GM12878 (cell line): Measurements from ENCODE around the gene NTF4. TPM values are rescaled to one million over a fixed set of nuclear protein-coding genes. Genes with fewer than 3 reads are reported as not detected.

Experiments used
- EGR1 ChIP-seq, 2 experiments: IDR thresholded peaks; 1 replicate in 1 of 2; 2 replicates in 1 of 2; pipeline ENCODE4 v1.6.1; 2011 to 2012; ENCODE audit warnings: low read depth in 2 of 2, low read length in 2 of 2, borderline replicate concordance in 1 of 2, mild to moderate bottlenecking in 1 of 2, moderate library complexity in 1 of 2
- MEF2B ChIP-seq: fragments of 450-650 bp; IDR thresholded peaks from 2 replicates; pipeline ENCODE4 v1.6.1; 2018; ENCODE audit warnings: mild to moderate bottlenecking, moderate library complexity; ENCODE audit not compliant: partially characterized antibody, poor library complexity, severe bottlenecking
- NFYA ChIP-seq: IDR thresholded peaks from 2 replicates; pipeline ENCODE4 v1.6.1; 2011; ENCODE audit warnings: low read depth, mild to moderate bottlenecking, low read length, improper control_type of control experiment, borderline replicate concordance
- PAX8 ChIP-seq: fragments of 450-650 bp; IDR thresholded peaks from 2 replicates; pipeline ENCODE4 v1.6.1; 2017; ENCODE audit warnings: mild to moderate bottlenecking, moderate library complexity
- RB1 ChIP-seq: fragments of 450-650 bp; formaldehyde crosslinking; IDR thresholded peaks from 2 replicates; pipeline ENCODE4 v1.6.1; 2017; ENCODE audit warnings: mild to moderate bottlenecking, borderline replicate concordance
- SIX5 ChIP-seq: IDR thresholded peaks from 2 replicates; pipeline ENCODE4 v1.6.1; 2011; ENCODE audit warnings: mild to moderate bottlenecking, low read depth, low read length, moderate library complexity; ENCODE audit not compliant: severe bottlenecking
- SMAD1 ChIP-seq: fragments of 450-650 bp; IDR thresholded peaks from 2 replicates; pipeline ENCODE4 v1.6.1; 2018; ENCODE audit warnings: mild to moderate bottlenecking, low read depth; ENCODE audit not compliant: partially characterized antibody
- SMARCA5 ChIP-seq: fragments of 450-650 bp; IDR thresholded peaks from 2 replicates; pipeline ENCODE4 v1.6.1; 2017; ENCODE audit warnings: mild to moderate bottlenecking
- polyA plus RNA-seq, 11 experiments: library from polyadenylated mRNA; depleted of rRNA in 4 of 11; unstranded in 6 of 11; stranded (reverse) in 5 of 11; fragments of >200 nt; fragmentation: Nextera tagmentation in 4 of 11; fragmentation: Illumina TruSeq in 1 of 11; extraction: Ambion mirVana in 4 of 11; extraction: Trizol in 1 of 11; gene quantifications; 1 replicate in 1 of 11; 2 replicates in 10 of 11; pipeline versions ENCODE4 v1.2.1 to v1.2.3, GENCODE V29; 2011 to 2016; ENCODE audit warnings: inconsistent platforms in 2 of 11, missing spikeins in 2 of 11, low read depth in 1 of 11
- total RNA-seq, 4 experiments: library from RNA; depleted of rRNA in 3 of 4; stranded (reverse); fragments of >200 nt in 3 of 4; fragmentation: Illumina TruSeq in 1 of 4; extraction: Trizol in 1 of 4; gene quantifications; 2 replicates each; pipeline versions ENCODE4 v1.2.1 to v1.2.3, GENCODE V29; 2013 to 2021
- TF ChIP-seq, protein P1 (sequence below): fragments of 450-650 bp; IDR thresholded peaks from 2 replicates; pipeline ENCODE4 v1.6.1; 2018; ENCODE audit warnings: borderline replicate concordance, mild to moderate bottlenecking; ENCODE audit not compliant: partially characterized antibody
- TF ChIP-seq, protein P2 (sequence below): fragments of 450-650 bp; IDR thresholded peaks from 2 replicates; pipeline ENCODE4 v1.6.1; 2016; ENCODE audit warnings: mild to moderate bottlenecking, moderate library complexity, borderline replicate concordance
- TF ChIP-seq, protein P3 (sequence below), 3 experiments: IDR thresholded peaks in 2 of 3; conservative IDR thresholded peaks in 1 of 3; 2 replicates each; pipeline ENCODE4 v1.5.1; 2011; ENCODE audit warnings: low read depth in 3 of 3, low read length in 3 of 3, mild to moderate bottlenecking in 3 of 3, control low read depth in 2 of 3, moderate library complexity in 2 of 3, inconsistent platforms in 1 of 3, mixed read lengths in 1 of 3; ENCODE audit not compliant: control insufficient read depth in 2 of 3, insufficient read depth in 1 of 3; ENCODE audit errors: extremely low read depth in 1 of 3

Gene NTF4
- total and polyA plus RNA-seq, 10 of the 15 experiments (the other 5 are each of a cell fraction or from before 2014, with no cell fraction given): not detected

DNA sequence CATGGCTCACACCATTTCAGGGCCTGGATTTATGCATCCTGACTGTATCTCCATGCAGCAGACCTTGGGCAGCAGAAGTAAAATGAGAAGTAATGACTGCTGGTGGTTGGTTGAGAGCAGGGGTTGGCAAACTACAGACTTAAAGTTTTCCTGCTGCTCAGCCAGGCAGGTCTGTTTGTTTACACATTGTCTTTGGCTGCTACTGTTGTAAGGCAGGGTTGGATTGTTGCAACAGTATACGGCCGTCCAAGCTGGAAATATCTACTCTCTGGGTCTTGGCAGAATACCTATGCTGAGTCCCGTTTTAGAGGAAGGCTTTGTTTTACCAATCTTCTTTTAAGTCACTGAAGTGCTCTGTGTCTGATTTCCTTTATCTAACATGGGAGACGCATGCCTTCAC, 34.2 kb upstream of the NTF4 start (continued):
- TF ChIP-seq, protein P1, sequence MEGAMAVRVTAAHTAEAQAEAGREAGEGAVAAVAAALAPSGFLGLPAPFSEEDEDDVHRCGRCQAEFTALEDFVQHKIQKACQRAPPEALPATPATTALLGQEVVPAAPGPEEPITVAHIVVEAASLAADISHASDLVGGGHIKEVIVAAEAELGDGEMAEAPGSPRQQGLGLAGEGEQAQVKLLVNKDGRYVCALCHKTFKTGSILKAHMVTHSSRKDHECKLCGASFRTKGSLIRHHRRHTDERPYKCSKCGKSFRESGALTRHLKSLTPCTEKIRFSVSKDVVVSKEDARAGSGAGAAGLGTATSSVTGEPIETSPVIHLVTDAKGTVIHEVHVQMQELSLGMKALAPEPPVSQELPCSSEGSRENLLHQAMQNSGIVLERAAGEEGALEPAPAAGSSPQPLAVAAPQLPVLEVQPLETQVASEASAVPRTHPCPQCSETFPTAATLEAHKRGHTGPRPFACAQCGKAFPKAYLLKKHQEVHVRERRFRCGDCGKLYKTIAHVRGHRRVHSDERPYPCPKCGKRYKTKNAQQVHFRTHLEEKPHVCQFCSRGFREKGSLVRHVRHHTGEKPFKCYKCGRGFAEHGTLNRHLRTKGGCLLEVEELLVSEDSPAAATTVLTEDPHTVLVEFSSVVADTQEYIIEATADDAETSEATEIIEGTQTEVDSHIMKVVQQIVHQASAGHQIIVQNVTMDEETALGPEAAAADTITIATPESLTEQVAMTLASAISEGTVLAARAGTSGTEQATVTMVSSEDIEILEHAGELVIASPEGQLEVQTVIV: no peak
- TF ChIP-seq, protein P2, sequence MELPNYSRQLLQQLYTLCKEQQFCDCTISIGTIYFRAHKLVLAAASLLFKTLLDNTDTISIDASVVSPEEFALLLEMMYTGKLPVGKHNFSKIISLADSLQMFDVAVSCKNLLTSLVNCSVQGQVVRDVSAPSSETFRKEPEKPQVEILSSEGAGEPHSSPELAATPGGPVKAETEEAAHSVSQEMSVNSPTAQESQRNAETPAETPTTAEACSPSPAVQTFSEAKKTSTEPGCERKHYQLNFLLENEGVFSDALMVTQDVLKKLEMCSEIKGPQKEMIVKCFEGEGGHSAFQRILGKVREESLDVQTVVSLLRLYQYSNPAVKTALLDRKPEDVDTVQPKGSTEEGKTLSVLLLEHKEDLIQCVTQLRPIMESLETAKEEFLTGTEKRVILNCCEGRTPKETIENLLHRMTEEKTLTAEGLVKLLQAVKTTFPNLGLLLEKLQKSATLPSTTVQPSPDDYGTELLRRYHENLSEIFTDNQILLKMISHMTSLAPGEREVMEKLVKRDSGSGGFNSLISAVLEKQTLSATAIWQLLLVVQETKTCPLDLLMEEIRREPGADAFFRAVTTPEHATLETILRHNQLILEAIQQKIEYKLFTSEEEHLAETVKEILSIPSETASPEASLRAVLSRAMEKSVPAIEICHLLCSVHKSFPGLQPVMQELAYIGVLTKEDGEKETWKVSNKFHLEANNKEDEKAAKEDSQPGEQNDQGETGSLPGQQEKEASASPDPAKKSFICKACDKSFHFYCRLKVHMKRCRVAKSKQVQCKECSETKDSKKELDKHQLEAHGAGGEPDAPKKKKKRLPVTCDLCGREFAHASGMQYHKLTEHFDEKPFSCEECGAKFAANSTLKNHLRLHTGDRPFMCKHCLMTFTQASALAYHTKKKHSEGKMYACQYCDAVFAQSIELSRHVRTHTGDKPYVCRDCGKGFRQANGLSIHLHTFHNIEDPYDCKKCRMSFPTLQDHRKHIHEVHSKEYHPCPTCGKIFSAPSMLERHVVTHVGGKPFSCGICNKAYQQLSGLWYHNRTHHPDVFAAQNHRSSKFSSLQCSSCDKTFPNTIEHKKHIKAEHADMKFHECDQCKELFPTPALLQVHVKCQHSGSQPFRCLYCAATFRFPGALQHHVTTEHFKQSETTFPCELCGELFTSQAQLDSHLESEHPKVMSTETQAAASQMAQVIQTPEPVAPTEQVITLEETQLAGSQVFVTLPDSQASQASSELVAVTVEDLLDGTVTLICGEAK: no peak
- TF ChIP-seq SMAD1: no peak
- TF ChIP-seq SMARCA5: no peak
- TF ChIP-seq EGR1 (IDR thresholded peaks at IDR 0.05; ENCODE audit: borderline replicate concordance in 1 of 2, low read depth in 2 of 2, low read length in 2 of 2): no peak
- no peak for TF ChIP-seq RB1
- TF ChIP-seq NFYA: no peak
- no peak for TF ChIP-seq SIX5
- TF ChIP-seq, protein P3, sequence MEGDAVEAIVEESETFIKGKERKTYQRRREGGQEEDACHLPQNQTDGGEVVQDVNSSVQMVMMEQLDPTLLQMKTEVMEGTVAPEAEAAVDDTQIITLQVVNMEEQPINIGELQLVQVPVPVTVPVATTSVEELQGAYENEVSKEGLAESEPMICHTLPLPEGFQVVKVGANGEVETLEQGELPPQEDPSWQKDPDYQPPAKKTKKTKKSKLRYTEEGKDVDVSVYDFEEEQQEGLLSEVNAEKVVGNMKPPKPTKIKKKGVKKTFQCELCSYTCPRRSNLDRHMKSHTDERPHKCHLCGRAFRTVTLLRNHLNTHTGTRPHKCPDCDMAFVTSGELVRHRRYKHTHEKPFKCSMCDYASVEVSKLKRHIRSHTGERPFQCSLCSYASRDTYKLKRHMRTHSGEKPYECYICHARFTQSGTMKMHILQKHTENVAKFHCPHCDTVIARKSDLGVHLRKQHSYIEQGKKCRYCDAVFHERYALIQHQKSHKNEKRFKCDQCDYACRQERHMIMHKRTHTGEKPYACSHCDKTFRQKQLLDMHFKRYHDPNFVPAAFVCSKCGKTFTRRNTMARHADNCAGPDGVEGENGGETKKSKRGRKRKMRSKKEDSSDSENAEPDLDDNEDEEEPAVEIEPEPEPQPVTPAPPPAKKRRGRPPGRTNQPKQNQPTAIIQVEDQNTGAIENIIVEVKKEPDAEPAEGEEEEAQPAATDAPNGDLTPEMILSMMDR (IDR thresholded peaks at IDR 0.05 in 2 of 3, conservative IDR thresholded peaks at IDR 0.05 in 1 of 3; ENCODE audit: control insufficient read depth in 2 of 3, extremely low read depth in 1 of 3, insufficient read depth in 1 of 3, low read depth in 3 of 3, low read length in 3 of 3): no peak
- TF ChIP-seq PAX8: no peak
- no peak for TF ChIP-seq MEF2B
